Left hindlimb (tissue), 1 donor: ENCODE data around the gene HMCN1.
"Not testable (repeated sequence)": the region's sequence is repeated elsewhere in the genome, so short reads cannot be mapped to it uniquely, and the experiment has no call there.

ENCODE experiments used
- DNase-seq: peaks from one replicate; pipeline ENCODE4 v3.0.0-alpha.2; 2018

Gene HMCN1

DNA sequence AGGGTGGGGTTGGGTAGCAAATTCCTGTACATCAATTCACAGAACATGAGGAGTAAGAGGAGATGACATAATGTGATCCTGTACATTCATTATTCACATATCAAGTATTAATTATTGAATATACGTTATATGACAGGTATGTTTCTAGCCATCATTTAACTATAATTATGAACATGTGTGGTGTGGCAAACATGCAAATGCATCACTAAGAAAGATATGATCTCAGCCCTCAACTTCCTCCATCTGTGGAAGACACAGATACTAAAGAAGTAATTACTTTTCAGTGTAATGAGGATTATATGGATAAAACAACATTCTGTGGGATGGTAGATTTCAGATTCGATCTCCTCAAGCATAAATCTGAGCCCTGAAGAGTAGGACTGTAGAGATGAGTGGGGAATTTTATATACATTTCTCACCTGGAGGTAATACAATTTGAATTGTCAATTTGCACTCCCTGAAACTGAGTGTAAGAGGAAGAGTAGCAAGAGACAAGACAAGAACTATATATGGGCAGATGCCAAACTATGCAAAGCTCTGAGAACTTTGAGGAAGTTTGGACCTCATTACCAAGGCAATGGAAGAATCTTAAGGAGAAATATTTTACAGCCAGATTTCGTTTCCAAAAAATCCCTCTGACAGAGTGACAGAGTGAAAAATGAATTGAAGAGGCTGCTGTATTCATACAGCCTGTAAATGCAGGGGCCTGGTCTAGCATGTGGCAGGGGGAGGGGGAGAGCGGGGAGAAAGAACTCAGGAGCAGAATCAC, 365.3 kb downstream of the HMCN1 start:
- peak; percentile 29 for DNase-seq

DNA sequence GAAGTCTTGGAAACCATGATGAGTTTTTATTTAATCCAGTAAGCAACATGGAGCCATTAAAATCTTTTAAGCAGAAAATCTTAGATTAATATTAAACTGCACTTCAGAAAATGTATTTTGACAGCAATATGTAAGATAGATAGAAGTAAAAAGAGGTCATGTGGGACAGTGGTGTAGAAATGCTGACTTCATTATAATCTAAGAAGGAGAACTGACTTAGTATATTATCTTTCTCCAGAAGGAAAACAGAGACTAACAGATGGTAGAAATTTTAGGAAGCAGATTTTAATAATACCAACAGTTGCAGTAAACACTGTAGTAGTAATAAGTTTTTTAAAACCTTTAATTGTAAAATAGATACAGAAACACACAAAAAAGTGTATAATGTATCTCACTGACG, 367.9 kb downstream of the HMCN1 start:
- DNase-seq, result no peak

DNA sequence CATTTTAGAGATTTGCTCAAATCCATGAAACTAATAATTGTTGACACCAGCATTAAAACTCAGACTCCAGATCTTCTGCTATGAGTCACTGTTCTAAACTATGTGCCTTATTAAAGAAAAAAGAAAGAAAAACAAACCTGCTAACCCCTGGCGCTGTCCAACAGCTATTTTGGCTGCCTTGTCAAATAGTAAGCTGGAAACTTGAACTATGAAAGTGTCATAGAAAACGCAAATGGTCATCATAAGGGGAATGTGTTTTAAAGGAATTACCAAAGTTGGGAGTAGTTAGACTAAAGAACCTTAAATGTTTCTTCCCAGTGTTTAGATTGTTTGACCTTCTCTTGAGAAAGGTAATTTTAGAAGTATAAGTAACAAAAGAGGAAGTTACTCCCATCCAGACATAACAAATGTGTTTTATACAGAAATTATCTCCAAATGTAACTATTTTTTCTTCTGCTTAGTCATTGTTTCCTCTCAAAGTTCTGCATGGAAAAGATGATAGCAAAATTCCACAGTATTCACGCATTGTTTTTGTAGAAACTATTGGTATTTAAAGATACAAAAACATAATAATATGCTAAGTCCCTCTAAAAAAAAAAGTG, 368.5 kb downstream of the HMCN1 start:
- DNase-seq, result no peak

DNA sequence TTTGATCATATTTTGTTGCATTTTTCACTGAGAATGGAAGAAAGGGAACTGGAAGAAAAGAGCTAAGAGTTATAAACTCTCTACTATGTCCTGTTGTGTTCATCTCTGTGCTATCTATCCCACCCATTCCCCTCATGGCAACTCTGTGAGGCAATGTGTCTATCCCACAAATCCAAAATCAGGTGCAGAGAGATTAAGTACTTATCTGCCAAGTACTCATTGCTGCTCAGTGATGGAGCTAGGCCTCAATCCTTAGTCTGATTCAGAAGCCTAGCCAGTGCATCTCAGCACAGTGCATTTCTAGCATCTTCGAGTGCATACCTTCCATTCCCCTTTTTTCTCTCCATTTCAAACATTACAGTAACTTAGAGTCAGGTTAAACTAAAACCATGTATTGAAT, 370.3 kb downstream of the HMCN1 start:
- no peak for DNase-seq

DNA sequence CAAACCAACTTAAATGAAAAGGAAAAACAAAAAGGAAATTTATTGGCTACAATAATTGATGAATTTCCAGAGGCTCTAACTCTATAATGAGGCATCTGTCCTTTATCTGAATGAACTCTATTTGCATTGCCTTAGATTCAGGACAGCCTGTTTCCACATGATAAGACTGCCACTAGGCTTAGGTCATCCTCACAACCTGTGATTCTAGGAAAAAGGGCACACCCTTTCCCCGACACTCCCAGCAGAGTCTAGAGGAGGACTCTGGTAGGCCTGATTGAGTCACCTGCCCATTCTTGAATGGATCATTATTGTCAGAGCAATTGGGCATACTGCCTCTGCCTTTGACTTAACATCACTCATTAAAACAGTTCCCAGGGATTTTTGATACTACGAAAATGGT, 378.1 kb downstream of the HMCN1 start:
- no peak for DNase-seq

DNA sequence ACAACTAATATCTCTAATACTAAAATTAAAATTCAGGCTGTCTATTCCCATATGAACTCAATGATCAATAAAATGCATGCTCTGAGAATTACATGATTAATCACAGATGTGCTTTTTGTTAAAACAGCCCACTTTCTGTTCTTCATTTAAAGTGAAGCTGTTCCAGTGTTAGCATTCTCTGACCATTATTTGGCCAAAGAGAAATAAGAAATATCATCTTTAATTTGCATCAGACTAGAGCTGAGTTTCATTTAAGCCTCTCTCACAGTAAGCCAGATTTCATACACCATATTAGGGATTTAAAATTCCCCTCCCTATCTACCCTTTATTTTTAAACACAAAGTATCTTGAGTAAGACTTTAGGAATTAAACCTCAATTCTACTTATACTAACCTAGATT, 379.3 kb downstream of the HMCN1 start:
- DNase-seq, result no peak

DNA sequence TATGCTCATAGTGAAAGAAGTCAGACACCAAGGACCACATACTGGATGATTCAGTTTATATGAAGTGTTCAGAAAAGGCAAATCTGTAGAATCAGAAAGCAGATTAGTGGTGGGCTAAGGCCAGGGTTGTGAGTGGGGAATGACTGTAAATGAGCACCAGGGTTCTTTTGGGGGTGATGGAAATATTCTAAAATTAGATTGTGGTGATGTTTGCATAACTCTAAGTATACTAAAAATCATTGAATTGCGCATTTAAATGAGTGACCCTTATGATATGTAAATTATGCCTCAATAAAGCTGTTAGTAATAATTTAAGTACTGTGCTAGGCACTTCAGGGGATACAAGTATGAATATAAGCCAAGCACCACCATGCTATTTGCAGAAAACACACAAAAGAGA, 384.5 kb downstream of the HMCN1 start:
- no peak for DNase-seq

DNA sequence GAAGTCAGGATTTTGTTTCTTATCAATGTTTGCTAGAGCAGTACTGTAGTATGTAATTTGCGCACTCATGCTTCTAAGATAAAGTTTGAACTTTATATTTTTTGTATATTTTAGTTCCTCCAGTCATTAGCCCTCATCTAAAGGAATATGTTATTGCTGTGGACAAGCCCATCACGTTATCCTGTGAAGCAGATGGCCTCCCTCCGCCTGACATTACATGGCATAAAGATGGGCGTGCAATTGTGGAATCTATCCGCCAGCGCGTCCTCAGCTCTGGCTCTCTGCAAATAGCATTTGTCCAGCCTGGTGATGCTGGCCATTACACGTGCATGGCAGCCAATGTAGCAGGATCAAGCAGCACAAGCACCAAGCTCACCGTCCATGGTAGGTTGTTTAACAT, 388.6 kb downstream of the HMCN1 start:
- no peak for DNase-seq

DNA sequence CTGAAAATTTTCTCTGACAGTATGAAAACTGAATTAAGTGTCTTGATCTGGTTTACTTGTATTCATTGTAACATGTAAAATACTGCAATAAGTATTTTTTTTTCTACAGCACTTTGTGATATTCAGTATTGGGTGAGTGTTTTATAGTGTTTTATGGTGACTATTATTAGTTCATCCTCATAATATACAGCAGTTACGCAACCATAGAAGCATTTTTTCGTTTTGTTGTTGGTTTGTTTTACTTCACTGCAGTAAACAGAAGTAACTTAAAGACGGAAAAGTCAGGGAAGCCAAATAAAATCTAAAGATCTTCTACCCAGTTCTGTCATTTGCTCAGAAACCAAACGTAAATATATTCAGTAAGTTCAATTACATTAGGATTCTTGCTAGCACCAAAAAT, 390.8 kb downstream of the HMCN1 start:
- no peak for DNase-seq

DNA sequence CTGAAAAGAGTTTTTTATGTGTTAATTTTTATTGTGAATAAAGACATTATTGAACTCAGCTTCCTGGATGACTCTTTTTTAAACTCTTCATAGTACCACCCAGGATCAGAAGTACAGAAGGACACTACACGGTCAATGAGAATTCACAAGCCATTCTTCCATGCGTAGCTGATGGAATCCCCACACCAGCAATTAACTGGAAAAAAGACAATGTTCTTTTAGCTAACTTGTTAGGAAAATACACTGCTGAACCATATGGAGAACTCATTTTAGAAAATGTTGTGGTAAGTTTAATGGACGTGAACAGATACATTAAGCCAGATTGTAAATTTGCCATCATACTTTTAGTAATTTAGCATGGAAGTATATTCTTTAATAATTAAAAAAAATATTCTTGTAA, 391.3 kb downstream of the HMCN1 start:
- DNase-seq, result no peak

DNA sequence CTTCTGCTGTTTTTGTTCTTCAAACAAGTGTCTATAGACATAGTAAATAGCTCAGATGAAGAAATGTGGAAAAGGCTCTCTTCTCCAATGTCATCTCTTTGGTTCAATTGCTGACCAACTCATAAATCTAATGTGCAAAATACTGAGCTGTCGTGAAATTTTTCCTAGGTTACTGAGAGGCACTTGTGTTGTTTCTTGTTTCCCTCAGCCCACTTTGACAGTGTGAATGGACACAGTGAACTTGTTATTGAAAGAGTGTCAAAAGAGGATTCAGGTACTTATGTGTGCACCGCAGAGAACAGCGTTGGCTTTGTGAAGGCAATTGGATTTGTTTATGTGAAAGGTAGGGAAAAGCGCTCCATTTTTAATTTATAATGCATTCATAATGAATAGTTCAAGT, 395.6 kb downstream of the HMCN1 start:
- DNase-seq, result no peak

DNA sequence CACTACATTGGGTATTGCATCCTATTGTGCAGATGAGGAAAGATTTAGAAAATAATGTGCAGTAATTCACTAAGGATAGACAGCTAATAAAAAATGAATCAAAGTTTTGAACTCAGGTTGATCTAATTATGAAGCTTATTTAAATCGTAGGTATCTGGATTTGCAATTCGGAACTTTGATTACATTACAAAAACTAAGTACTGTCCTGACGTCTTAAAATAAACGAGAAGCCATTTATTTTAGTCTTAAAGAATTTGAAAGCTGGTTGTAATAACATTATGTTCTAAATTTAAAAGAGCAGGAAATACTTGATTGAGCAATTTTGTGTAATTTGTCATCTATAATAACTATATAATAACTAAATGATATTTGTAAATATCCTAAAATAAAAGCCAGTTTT, 404.9 kb downstream of the HMCN1 start:
- DNase-seq, result no peak

DNA sequence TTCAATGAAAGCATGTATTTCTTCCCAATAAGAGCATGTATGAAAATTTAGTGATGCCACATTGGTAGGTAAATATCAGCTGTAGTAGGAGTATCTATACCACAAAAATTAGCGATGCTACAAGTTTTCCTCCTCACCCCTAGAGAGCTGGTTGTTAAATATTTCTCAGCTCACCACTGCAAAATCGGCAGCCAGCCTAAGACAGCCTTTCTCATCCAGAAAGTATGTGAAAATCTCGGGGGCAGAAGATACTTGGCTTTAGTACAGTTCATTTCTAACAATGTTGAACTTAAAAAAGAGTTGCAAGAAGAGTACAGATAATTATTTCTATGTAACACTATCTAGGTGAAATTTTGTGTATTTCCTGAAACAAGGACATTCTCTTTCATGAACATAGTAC, 405.5 kb downstream of the HMCN1 start:
- DNase-seq, result no peak

DNA sequence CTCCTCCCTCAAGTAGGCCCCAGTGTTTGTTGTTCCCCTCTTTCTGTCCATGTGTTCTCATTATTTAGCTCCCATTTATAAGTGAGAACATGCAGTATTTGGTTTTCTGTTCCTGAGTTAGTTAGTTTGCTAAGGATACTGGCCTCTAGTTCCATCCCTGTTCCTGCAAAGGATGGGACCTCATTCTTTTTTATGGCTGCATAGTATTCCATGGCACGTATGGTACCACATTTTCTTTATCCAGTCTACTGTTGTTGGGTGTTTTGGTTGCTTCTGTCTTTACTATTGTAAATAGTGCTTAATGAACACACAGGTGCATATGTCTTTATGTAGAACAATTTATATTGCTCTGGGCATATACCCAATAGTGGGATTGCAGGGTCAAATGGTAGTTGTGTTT, 408.0 kb downstream of the HMCN1 start:
- DNase-seq, result no peak

DNA sequence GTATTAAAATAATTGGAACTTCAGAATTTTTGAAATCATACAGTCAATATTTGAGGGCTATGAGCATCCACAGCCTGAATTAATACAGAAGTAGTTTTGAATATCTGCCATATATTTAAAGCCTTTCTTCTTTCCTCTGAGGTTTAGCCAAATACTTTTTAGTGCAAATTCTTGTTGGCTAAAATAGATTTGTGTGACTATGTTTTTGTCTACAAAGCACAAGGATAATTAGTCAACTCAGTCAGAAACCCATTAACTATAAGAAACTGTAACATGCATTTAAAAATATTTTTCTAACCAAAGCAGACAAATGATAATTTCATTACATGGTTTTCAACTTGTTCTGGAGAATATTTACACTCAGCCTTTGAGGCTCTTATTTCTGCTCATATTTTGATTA, 408.7 kb downstream of the HMCN1 start:
- DNase-seq, result no peak

DNA sequence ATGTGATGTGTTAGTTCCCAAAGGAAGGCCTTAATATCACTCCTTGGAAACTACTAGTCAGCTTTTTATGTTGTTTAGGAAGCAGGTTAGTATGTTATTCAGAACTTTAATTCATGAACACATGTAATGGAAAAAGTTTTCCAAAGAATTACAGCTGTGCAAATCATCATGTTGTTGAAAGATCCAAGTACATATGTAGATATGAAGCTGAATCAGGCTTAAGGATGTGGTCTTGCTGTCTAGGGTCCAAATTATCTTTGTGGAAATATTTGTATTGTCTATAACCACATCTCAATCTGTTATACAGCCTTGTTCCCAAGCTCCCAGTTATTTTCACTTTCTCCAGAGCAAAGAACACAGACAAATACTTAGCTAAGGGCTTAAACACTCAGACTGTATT, 409.3 kb downstream of the HMCN1 start:
- no peak for DNase-seq

DNA sequence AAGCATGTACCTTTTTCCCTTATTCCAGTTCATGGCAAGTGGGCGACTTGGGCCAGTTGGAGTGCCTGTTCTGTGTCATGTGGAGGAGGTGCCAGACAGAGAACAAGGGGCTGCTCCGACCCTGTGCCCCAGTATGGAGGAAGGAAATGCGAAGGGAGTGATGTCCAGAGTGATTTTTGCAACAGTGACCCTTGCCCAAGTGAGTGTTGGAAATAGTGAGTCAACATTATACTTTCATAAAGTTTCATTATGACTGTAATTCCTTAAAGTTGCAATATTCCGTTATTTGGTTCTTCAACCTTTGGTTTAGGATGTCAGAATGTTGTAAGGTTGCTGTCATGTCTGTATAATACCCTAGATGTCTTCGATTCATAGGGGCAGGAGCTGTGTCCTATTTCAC, 410.3 kb downstream of the HMCN1 start:
- DNase-seq, result no peak

DNA sequence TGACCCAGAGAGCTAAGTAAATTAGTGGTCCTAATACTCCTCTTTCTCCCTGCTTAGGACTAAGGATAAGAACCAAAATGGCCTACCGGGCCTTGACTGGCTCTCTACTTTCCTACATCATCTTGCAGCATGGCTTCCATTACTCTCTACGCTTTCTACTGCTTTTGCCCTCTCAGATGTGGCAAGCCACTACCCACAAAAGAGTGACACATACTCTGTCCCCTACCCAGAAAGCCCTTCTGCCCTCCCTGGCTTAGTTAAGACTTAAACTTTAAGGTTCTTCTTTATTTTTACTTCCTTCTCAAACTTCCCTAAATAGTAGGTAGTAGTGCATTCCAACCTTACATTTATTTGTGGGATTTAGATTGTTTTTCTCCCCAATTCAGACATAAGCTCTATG, 412.8 kb downstream of the HMCN1 start:
- DNase-seq, result no peak

DNA sequence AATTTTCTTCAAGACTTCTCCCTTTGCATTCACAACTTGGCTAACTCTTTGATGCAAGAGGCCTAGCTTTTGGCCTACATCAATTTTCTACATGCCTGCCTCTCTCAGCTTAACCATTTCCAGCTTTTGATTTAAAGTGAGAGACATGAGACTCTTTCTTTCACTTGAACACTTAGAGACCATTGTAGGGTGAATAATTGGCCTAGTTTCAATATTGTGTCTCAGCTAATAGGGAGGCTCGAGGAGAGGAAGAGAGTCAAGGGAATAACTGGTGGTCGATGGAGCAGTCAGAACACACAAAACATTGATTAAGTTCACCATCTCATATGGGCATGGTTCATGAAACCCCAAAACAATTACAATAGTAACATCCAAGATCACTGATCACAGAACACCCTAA, 415.4 kb downstream of the HMCN1 start:
- DNase-seq, result no peak

DNA sequence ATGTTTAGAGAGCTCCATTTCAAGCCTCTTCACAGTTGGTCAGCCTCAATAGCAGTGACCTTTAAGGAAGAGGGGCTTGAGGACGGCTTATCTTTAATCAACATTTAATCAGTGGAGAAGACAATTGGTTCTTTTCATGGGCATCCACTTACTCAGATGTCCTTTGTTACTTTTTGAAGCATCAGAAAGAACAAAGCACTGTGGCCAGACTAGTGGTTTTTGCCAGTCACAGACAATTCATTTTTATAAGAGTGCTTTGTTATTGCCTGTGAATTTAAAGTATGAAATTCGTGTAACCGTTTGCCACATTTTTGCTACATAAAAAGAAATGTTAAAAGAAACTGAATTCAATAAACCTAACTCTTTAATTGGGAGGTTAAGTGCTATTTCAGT, 418.0 kb downstream of the HMCN1 start:
- DNase-seq, result no peak

DNA sequence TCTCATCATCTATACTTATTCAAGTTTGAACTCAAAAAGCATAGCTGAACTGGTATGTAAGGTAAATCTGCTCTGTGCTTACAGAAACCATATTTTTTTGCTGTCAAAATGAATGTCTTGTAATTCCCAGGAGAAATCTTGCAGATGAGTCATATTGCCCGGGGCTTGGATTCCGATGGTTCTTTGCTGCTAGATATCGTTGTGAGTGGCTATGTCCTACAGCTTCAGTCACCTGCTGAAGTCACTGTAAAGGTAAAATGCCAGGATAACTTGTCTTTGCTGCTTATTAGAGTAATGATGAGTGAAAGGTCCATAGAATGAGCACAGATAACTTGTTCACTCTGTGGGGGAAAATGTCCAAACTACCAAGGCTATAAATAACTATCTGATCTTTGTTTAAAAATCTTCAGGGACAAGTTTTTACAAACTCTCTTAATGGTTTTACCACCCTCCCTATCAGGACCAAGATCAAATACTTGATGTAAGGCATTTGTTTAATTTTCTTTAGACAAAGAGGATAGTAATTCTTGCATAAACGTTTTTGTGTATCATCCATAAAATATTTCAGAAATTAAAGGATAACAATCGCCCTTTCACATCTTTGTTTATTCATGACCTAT, 418.5 kb downstream of the HMCN1 start:
- DNase-seq, result no peak

DNA sequence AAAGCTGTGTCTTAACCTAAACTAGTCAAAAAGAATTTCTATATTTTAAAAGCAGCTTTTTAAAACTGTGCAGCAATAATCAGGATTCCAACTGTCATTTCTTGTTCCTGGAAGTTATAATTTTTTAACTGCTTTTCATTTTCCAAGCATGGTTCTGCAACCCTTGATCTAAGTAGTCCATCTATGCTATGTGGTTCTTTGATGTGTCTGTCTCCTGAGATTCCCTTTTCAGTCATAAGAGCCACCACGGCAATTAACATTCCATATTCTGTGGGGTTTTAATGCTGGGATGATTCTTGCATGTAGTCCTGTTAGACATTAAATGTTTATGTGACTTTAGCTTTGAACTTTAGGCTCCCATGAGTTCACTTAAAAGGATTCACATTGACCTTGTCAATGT, 420.5 kb downstream of the HMCN1 start:
- no peak for DNase-seq

DNA sequence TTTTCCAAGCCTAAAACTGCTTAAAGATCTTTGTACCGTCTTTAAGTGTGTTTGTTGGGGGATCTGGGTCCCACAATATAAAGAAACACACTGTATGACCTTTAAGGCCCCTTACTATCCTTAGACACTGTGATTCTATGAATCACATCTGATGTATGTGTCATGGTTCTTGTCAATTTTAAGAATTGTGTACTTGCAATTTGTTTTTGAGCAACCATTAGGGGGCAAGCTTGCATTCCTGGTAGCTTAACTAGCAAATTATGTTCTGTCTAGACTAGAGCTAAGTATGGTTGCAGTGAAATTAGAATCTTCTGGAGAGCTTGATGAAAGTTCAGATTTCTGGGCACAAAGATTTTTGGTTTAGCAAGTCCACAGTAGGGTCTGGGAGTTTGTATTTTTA, 421.4 kb downstream of the HMCN1 start:
- no peak for DNase-seq

DNA sequence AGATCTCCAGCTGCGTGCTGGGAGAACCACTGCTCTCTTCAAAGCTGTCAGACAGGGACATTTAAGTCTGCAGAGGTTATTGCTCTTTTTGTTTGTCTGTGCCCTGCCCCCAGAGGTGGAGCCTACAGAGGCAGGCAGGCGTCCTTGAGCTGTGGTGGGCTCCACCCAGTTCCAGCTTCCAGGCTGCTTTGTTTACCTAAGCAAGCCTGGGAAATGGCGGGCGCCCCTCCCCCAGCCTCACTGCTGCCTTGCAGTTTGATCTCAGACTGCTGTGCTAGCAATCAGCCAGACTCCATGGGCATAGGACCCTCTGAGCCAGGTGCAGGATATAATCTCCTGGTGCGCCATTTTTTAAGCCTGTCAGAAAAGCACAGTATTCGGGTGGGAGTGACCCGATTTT, 428.7 kb downstream of the HMCN1 start:
- not testable (repeated sequence) for DNase-seq

DNA sequence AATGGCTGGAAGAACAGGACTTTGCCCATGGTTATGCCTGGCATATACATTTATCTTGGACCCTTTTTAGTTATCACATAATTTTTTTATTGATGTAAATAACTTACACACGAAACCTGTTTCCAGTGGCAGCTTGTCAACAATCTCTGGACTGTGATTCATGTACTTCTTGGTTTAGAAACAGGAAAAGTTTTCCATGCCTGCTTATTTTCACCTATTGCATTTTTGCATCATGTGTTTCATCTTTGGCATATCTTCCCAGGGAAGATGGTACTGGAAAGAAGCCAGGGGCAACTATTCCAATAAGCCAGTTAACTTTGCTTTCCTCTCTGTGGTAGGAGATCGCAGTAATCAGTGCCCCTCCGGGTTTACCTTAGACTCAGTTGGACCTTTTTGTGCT, 430.6 kb downstream of the HMCN1 start:
- DNase-seq, result no peak
